Neural crest cell (in vitro differentiated cells): Measurements from ENCODE around the gene PCCB. TPM values are rescaled to one million over a fixed set of nuclear protein-coding genes. Genes with fewer than 3 reads are reported as not detected.

Experiments used
- DNase-seq: peaks from one replicate; pipeline ENCODE4 v3.0.0; 2021; ENCODE audit warnings: low read depth, mixed read lengths, low spot score
- H3K27ac Mint-ChIP-seq: one replicate; pipeline ENCODE4 v1.8.0; 2021; ENCODE audit warnings: mild to moderate bottlenecking, mixed read lengths; ENCODE audit not compliant: unreplicated experiment
- H3K27me3 Mint-ChIP-seq: 2 replicates; pipeline ENCODE4 v1.8.0; 2021; ENCODE audit warnings: low read depth, mild to moderate bottlenecking, mixed read lengths
- H3K36me3 Mint-ChIP-seq: 2 replicates; pipeline ENCODE4 v1.8.0; 2021; ENCODE audit warnings: low read depth, mild to moderate bottlenecking, mixed read lengths
- H3K4me1 Mint-ChIP-seq: 2 replicates; pipeline ENCODE4 v1.8.0; 2021; ENCODE audit warnings: mixed read lengths
- H3K4me3 Mint-ChIP-seq: one replicate; pipeline ENCODE4 v1.8.0; 2021; ENCODE audit warnings: mild to moderate bottlenecking, mixed read lengths
- H3K9me3 Mint-ChIP-seq: 2 replicates; pipeline ENCODE4 v1.8.0; 2021; ENCODE audit warnings: mixed read lengths
- CTCF ChIP-seq: fragments of 200-600 bp; sonication (generic); conservative IDR thresholded peaks from 2 replicates; pipeline ENCODE4 v1.5.0; 2021; ENCODE audit warnings: antibody characterized with exemption, mild to moderate bottlenecking
- total RNA-seq: library from RNA; stranded (reverse); gene quantifications from 2 replicates; pipeline ENCODE4 v1.2.1, GENCODE V29; 2021

The PCCB gene
- total RNA-seq, 1 donor from 2014 or later, result 50.7 TPM

GRCh38 chr3:136283627-136284026 lies 33.5 kb downstream of the PCCB start:
- Mint-ChIP-seq H3K4me1 (no peaks in the 10 kb centered on the region), H3K36me3 (peaks cover 54% of the 10 kb centered on the region), H3K27me3 (no peaks in the 10 kb centered on the region), H3K27ac (no peak overlapping the region), H3K9me3 (peaks cover 14% of the 10 kb centered on the region), H3K4me3 (no peak overlapping the region)
- DNase-seq, result no peak
- no peak for TF ChIP-seq CTCF

DNA sequence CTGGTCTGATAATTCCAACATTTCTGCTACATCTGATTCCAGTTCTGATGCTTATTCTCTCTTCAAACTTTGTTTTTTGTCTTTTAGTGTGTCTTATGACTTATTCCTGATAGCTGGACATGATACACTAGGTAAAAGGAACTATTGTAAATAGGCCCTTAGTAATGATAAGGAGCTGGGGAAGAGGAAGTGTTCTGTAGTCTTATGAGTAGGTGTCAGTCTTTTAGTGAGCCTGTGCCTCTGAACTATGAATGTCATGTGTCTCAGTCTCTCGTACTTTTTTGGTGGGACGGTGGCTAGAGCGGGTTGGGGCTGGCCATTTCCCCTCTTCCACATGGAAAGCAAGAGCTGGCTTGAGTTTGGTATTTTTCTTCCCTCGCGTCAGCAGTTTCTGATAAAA lies 41.2 kb downstream of the PCCB start:
- no peak for TF ChIP-seq CTCF
- H3K36me3 Mint-ChIP-seq, result peaks cover 35% of the 10 kb centered on the region
- no peaks in the 10 kb centered on the region for H3K27me3 Mint-ChIP-seq
- H3K27ac Mint-ChIP-seq, result no peak overlapping the region
- DNase-seq, result no peak
- no peaks in the 10 kb centered on the region for H3K4me1 Mint-ChIP-seq
- H3K4me3 Mint-ChIP-seq, result no peak overlapping the region
- peaks cover 2% of the 10 kb centered on the region for H3K9me3 Mint-ChIP-seq

GRCh38 chr3:136292500-136292899 lies 42.4 kb downstream of the PCCB start:
- peaks cover 2% of the 10 kb centered on the region for H3K9me3 Mint-ChIP-seq
- DNase-seq, result no peak
- H3K27me3 Mint-ChIP-seq, result no peaks in the 10 kb centered on the region
- no peaks in the 10 kb centered on the region for H3K4me1 Mint-ChIP-seq
- H3K27ac Mint-ChIP-seq, result no peak overlapping the region
- no peak for TF ChIP-seq CTCF
- H3K4me3 Mint-ChIP-seq, result no peak overlapping the region
- H3K36me3 Mint-ChIP-seq, result peaks cover 38% of the 10 kb centered on the region

DNA sequence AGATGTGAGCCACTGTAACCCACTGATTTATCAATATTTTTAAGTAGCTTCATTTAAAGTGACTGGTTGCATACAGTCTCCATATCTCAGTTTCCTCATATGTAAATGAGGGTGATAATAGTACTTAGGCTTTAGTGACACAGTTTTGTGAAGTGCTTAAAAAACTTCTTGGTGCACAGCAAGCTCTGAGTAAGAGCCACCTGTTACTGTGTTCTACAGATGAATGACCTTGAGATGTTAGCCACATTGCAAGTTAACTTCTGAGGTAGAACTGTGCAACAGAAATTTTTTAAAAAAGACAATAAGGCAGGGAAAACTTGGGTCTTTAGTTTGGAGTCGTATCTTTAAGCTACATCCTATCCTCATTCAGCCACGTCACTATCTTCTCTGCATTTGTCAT lies 43.1 kb downstream of the PCCB start:
- no peak overlapping the region for H3K27ac Mint-ChIP-seq
- no peaks in the 10 kb centered on the region for H3K4me1 Mint-ChIP-seq
- TF ChIP-seq CTCF, result no peak
- H3K4me3 Mint-ChIP-seq, result no peak overlapping the region
- DNase-seq, result no peak
- peaks cover 2% of the 10 kb centered on the region for H3K9me3 Mint-ChIP-seq
- H3K27me3 Mint-ChIP-seq, result no peaks in the 10 kb centered on the region
- H3K36me3 Mint-ChIP-seq, result peaks cover 36% of the 10 kb centered on the region

DNA sequence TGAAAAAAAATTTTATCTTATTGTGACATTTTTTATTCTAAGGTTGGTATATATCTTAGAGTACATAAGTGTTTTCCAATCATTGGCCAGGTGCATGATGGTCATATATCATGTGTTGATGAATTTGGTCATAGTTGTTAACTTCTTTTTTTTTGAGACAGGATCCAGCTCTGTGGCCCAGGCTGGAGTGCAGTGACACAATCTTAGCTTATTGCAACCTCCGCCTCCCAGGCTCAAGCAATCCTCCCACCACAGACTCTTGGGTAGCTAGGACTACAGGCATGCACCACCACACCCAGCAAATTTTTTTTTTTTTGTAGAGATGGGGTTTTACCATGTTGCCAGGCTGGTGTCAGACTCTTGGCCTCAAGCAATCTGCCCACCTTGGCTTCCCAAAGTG lies 44.0 kb downstream of the PCCB start:
- H3K27me3 Mint-ChIP-seq, result no peaks in the 10 kb centered on the region
- no peak overlapping the region for H3K4me3 Mint-ChIP-seq
- no peak for TF ChIP-seq CTCF
- H3K9me3 Mint-ChIP-seq, result peaks cover 2% of the 10 kb centered on the region
- H3K4me1 Mint-ChIP-seq, result no peaks in the 10 kb centered on the region
- H3K36me3 Mint-ChIP-seq, result peaks cover 40% of the 10 kb centered on the region
- no peak overlapping the region for H3K27ac Mint-ChIP-seq
- DNase-seq, result no peak

GRCh38 chr3:136296960-136297359 lies 46.8 kb downstream of the PCCB start:
- no peak for DNase-seq
- H3K4me1 Mint-ChIP-seq, result no peaks in the 10 kb centered on the region
- peaks cover 2% of the 10 kb centered on the region for H3K9me3 Mint-ChIP-seq
- H3K4me3 Mint-ChIP-seq, result no peak overlapping the region
- H3K36me3 Mint-ChIP-seq, result peaks cover 37% of the 10 kb centered on the region
- H3K27me3 Mint-ChIP-seq, result no peaks in the 10 kb centered on the region
- no peak overlapping the region for H3K27ac Mint-ChIP-seq
- TF ChIP-seq CTCF, result no peak
